HPDE6-E6E7 (cell line): ENCODE results near the gene COL4A1.

ENCODE experiments used
- DNase-seq: peaks from one replicate; pipeline ENCODE4 v3.0.0; 2011; ENCODE audit warnings: missing footprints; ENCODE audit errors: extremely low spot score

Gene COL4A1

GRCh38 chr13:110237875-110238817 is 68.8 kb downstream of the COL4A1 start:
- no peak for DNase-seq

GRCh38 chr13:110236831-110237261 is 70.1 kb downstream of the COL4A1 start:
- DNase-seq: no peak

- no peak for DNase-seq
Observed at GRCh38 chr13:110236431-110236830, 70.5 kb downstream of the COL4A1 start.

- DNase-seq: no peak
Observed at GRCh38 chr13:110234532-110234931, 72.4 kb downstream of the COL4A1 start.

GRCh38 chr13:110233951-110234280 is 73.0 kb downstream of the COL4A1 start:
- DNase-seq: no peak

- DNase-seq: no peak
Observed at GRCh38 chr13:110233181-110233950, 73.6 kb downstream of the COL4A1 start.

GRCh38 chr13:110232756-110233155 is 74.2 kb downstream of the COL4A1 start:
- DNase-seq: no peak

GRCh38 chr13:110232142-110232541 is 74.8 kb downstream of the COL4A1 start:
- DNase-seq: no peak

- DNase-seq: no peak
Observed at GRCh38 chr13:110231348-110232047, 75.5 kb downstream of the COL4A1 start.

- no peak for DNase-seq
Observed at GRCh38 chr13:110230661-110231347, 76.2 kb downstream of the COL4A1 start.

- no peak for DNase-seq
Observed at GRCh38 chr13:110229905-110230563, 76.9 kb downstream of the COL4A1 start.

GRCh38 chr13:110228936-110229904 is 77.7 kb downstream of the COL4A1 start:
- no peak for DNase-seq

GRCh38 chr13:110227864-110228643 is 78.9 kb downstream of the COL4A1 start:
- DNase-seq: no peak

GRCh38 chr13:110227416-110227815 is 79.5 kb downstream of the COL4A1 start:
- no peak for DNase-seq

- no peak for DNase-seq
Observed at GRCh38 chr13:110225609-110226574, 81.1 kb downstream of the COL4A1 start.

GRCh38 chr13:110225003-110225402 is 82.0 kb downstream of the COL4A1 start:
- no peak for DNase-seq

GRCh38 chr13:110224519-110224918 is 82.4 kb downstream of the COL4A1 start:
- DNase-seq: no peak
